Smooth muscle cell (in vitro differentiated cells): ENCODE data around the gene KLHL6. TPM values are rescaled to one million over a fixed set of nuclear protein-coding genes. Genes with fewer than 3 reads are reported as not detected.
A peak's percentile ranks its signal among the peaks of the same experiment; 100 is the strongest.

Experiments used
- DNase-seq: peaks from one replicate; lab custom pipeline; 2025; ENCODE audit not compliant: unreplicated experiment; lab: John Stamatoyannopoulos, UW
- H2AFZ ChIP-seq: fragments of 200-600 bp; sonication (generic); 2 replicates; pipeline ENCODE4 v1.6.0; 2016; ENCODE audit warnings: antibody characterized with exemption, low read depth, mild to moderate bottlenecking
- H3F3A ChIP-seq: fragments of 200-600 bp; sonication (generic); 2 replicates; pipeline ENCODE4 v1.6.0; 2017; ENCODE audit warnings: antibody characterized with exemption, low read depth
- H3K27ac ChIP-seq: fragments of 200-600 bp; sonication (generic); 2 replicates; pipeline ENCODE4 v1.5.1; 2016; ENCODE audit warnings: low read depth, mild to moderate bottlenecking
- H3K27me3 ChIP-seq: fragments of 200-600 bp; sonication (generic); 2 replicates; pipeline ENCODE4 v1.6.1; 2016; ENCODE audit warnings: low read depth, mild to moderate bottlenecking
- H3K36me3 ChIP-seq: fragments of 200-600 bp; sonication (generic); 2 replicates; pipeline ENCODE4 v1.5.1; 2016; ENCODE audit warnings: low read depth
- H3K4me1 ChIP-seq: fragments of 200-600 bp; sonication (generic); 2 replicates; pipeline ENCODE4 v1.5.1; 2016; ENCODE audit warnings: low read depth
- H3K4me2 ChIP-seq: fragments of 200-600 bp; sonication (generic); 2 replicates; pipeline ENCODE4 v1.6.0; 2016; ENCODE audit warnings: mild to moderate bottlenecking
- H3K4me3 ChIP-seq: fragments of 200-600 bp; sonication (generic); 2 replicates; pipeline ENCODE4 v1.5.1; 2016; ENCODE audit warnings: mild to moderate bottlenecking
- H3K79me2 ChIP-seq: fragments of 200-600 bp; sonication (generic); 2 replicates; pipeline ENCODE4 v1.6.0; 2016; ENCODE audit warnings: low read depth, mild to moderate bottlenecking
- H3K9ac ChIP-seq: fragments of 200-600 bp; sonication (generic); 2 replicates; pipeline ENCODE4 v1.6.0; 2016; ENCODE audit warnings: low read depth
- H3K9me3 ChIP-seq: fragments of 200-600 bp; sonication (generic); replicated peaks from 2 replicates; pipeline ENCODE4 v1.5.1; 2016; ENCODE audit warnings: low read depth
- H4K20me1 ChIP-seq: fragments of 200-600 bp; sonication (generic); 2 replicates; pipeline ENCODE4 v1.6.0; 2016; ENCODE audit warnings: low read depth
- WGBS: methylation state at CpG from one replicate; pipeline ENCODE4 v1.1.7; 2016; ENCODE audit warnings: low lambda C conversion rate; 5-methylcytosine and 5-hydroxymethylcytosine counted together
- polyA plus RNA-seq: library from polyadenylated mRNA; unstranded; fragments of >200 nt; fragmentation: Nextera tagmentation; extraction: Ambion mirVana; gene quantifications from 2 replicates; pipeline ENCODE4 v1.2.1, GENCODE V29; 2016
- total RNA-seq: library from RNA; depleted of rRNA; stranded (reverse); fragments of >200 nt; gene quantifications from 2 replicates; pipeline ENCODE4 v1.2.3, GENCODE V29; 2014
- TF ChIP-seq, protein P1 (sequence below): fragments of 200-600 bp; sonication (generic); IDR thresholded peaks from 2 replicates; pipeline ENCODE4 v1.5.1; 2017; ENCODE audit warnings: borderline replicate concordance, mild to moderate bottlenecking, antibody characterized with exemption; ENCODE audit not compliant: insufficient read depth, poor library complexity, severe bottlenecking

The KLHL6 gene
- total and polyA plus RNA-seq, 2 experiments from 2014 or later: 0.22 TPM; not detected in 1

DNA sequence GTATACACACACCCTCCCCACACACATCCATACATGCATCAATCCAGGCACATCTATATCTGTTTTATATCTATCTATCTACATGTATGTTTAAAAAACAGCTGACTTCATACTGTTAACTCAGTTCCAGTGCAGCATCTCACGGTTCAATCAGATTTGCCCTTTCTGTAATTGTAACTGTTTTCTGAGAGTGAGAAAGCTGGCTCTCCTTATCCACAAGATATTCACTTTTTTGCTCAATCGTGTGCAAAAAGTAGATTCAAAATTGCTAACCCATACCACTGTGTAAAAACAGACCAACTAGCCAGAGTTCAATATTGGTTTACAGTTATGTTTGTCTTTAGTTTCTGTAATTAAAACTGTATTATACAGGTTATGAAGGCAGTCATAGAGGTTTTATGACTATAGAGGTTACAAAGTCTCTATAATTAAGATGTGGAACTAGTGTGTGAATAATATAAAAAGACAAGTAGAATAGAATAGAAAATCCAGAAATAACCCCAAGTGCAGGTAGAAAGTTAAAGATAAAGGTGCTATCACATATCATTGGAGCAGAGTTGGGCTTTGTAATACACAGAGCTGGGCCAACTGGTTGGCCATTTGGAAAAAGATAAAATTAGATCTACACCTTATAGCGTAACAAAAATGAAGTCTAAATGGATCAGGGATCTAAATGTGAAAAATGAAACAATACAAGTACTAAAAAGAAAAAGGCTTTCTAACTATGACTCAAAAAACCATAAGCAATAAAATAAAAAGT is 107.0 kb downstream of the KLHL6 start:
- TF ChIP-seq, protein P1, sequence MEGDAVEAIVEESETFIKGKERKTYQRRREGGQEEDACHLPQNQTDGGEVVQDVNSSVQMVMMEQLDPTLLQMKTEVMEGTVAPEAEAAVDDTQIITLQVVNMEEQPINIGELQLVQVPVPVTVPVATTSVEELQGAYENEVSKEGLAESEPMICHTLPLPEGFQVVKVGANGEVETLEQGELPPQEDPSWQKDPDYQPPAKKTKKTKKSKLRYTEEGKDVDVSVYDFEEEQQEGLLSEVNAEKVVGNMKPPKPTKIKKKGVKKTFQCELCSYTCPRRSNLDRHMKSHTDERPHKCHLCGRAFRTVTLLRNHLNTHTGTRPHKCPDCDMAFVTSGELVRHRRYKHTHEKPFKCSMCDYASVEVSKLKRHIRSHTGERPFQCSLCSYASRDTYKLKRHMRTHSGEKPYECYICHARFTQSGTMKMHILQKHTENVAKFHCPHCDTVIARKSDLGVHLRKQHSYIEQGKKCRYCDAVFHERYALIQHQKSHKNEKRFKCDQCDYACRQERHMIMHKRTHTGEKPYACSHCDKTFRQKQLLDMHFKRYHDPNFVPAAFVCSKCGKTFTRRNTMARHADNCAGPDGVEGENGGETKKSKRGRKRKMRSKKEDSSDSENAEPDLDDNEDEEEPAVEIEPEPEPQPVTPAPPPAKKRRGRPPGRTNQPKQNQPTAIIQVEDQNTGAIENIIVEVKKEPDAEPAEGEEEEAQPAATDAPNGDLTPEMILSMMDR: no peak
- Histone ChIP-seq H4K20me1 (peaks cover 23% of the 10 kb centered on the region), H3K27me3 (no peaks in the 10 kb centered on the region), H3F3A (no peaks in the 10 kb centered on the region), H2AFZ (peak overlapping the region; percentile 92), H3K36me3 (peaks cover 4% of the 10 kb centered on the region), H3K27ac (peak overlapping the region; percentile 36), H3K4me3 (peak overlapping the region; percentile 65), H3K4me1 (peaks cover 22% of the 10 kb centered on the region), H3K4me2 (peak overlapping the region; percentile 90), H3K9ac (peak overlapping the region; percentile 57), H3K9me3 (no peaks in the 10 kb centered on the region), H3K79me2 (peaks cover 30% of the 10 kb centered on the region)
- WGBS: 69% methylated on average over 3 of the region's 3 CpGs
- DNase-seq: no peak

DNA sequence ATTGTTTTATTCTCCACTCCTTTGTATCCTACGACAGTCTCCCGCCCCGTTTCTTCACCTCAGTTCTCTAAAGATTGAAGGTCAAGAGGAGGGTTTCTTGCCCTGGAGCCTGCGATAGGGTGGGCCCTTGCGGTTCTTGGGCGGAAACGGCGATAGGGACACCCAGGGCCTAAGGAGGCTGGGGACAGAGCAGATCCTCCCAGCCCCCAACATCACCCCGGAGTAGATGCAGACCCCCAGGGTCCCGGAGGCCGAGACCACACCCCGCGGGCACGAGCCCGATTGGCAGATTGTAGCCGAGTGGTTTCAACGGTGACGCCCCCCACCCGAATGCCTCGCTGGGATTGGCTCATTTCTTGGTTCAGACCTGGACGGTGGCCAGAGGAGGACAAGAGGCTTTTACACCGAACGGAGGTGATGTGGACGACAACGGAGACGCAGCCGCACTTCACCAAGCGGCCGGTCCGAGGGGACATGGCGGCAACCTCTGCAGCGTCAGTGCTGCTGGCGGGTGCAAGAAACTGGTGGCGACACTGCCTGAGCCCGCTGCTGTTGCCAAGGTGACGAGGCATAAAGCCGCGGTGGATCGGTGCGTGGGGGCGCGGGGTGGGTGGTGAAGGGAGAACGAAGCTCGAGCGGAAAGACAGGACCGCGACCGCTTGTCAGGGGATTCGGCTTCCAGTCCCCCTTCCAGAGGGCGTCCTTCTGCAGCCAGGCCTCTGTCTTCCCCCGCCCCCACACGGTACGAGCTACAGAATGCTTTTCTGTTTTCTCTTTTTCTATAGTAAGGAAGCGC is 108.1 kb downstream of the KLHL6 start:
- Histone ChIP-seq H3K27me3 (no peaks in the 10 kb centered on the region), H3K4me1 (peaks cover 22% of the 10 kb centered on the region)

DNA sequence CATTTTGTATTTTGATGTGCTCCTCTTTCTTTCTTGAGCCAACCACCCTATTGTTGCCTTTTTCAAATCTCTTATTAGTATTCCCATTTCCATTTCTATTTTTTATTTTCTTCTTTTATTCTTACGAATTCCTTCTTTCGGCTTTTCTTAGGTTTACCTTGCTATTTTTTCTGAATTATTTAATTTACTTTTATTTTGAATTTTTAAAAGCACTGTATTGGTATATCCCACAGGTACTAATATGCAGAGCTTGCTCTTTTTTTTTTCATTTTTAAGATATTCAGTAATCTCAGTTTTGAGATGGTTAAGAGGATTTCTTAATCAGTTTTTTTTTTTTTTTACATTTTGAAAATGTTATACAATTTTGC is 108.7 kb downstream of the KLHL6 start:
- H3K27ac ChIP-seq: peak overlapping the region; percentile 65
- no peaks in the 10 kb centered on the region for H3K9me3 ChIP-seq
- H3K27me3 ChIP-seq: no peaks in the 10 kb centered on the region
- peaks cover 22% of the 10 kb centered on the region for H3K4me1 ChIP-seq
- H3K4me2 ChIP-seq: peak overlapping the region; percentile 90
- DNase-seq: no peak
- H3K36me3 ChIP-seq: no peaks in the 10 kb centered on the region
- H3K4me3 ChIP-seq: peak overlapping the region; percentile 65
- no peak overlapping the region for H3K9ac ChIP-seq
- TF ChIP-seq, protein P1: no peak
- no peaks in the 10 kb centered on the region for H3F3A ChIP-seq
- peaks cover 23% of the 10 kb centered on the region for H4K20me1 ChIP-seq
- peak overlapping the region; percentile 92 for H2AFZ ChIP-seq
- H3K79me2 ChIP-seq: peaks cover 30% of the 10 kb centered on the region
- 78% methylated on average over 2 of the region's 2 CpGs for WGBS

More for the DNA sequence above, 108.1 kb downstream of the KLHL6 start:
- H3K4me2 ChIP-seq: peak overlapping the region; percentile 90
- peak overlapping the region; percentile 92 for H2AFZ ChIP-seq
- WGBS: under 1% methylated on average over 50 of the region's 54 CpGs
- peaks cover 23% of the 10 kb centered on the region for H4K20me1 ChIP-seq
- DNase-seq: peak; percentile 60
- TF ChIP-seq, protein P1: no peak
- peak overlapping the region; percentile 65 for H3K4me3 ChIP-seq
- peak overlapping the region; percentile 65 for H3K27ac ChIP-seq
- no peaks in the 10 kb centered on the region for H3K9me3 ChIP-seq
- peak overlapping the region; percentile 57 for H3K9ac ChIP-seq
- peaks cover 30% of the 10 kb centered on the region for H3K79me2 ChIP-seq
- H3F3A ChIP-seq: no peaks in the 10 kb centered on the region
- H3K36me3 ChIP-seq: peaks cover 4% of the 10 kb centered on the region
